A549 (cell line): ENCODE data around the gene PLCB4. TPM values are rescaled to one million over a fixed set of nuclear protein-coding genes. Genes with fewer than 3 reads are reported as not detected.
A peak's percentile ranks its signal among the peaks of the same experiment; 100 is the strongest.

Experiments used
- ATAC-seq, 2 experiments: fragments of 200-7000 bp in 1 of 2; fragments of >200 bp in 1 of 2; cut with Nextera tagmentation in 1 of 2; cut with Tn5 transposase in 1 of 2; 3 replicates each; pipeline versions ENCODE4 v1.8.0 to v1.9.1; 2018 to 2020; ENCODE audit warnings: mild to moderate bottlenecking in 1 of 2, moderate library complexity in 1 of 2
- CTCF ChIA-PET: fragments of 300-600 bp; sonication (Branson Sonifier 250); formaldehyde crosslinking; extraction: SDS; loops from one replicate; lab custom pipeline; 2021; ENCODE audit warnings: antibody characterized with exemption, inconsistent platforms; lab: Yijun Ruan, JAX
- POLR2A ChIA-PET: fragments of 350-600 bp; formaldehyde crosslinking; extraction: SDS; loops from one replicate; lab custom pipeline; 2021; ENCODE audit warnings: antibody characterized with exemption, inconsistent platforms; lab: Yijun Ruan, JAX
- DNase-seq, 2 experiments: peaks; one replicate each; pipeline versions ENCODE4 v3.0.0 to v3.0.0-alpha.2; 2011 to 2016; ENCODE audit warnings: low read depth in 1 of 2, low spot score in 1 of 2
- FAIRE-seq: peaks from 2 replicates; lab custom pipeline; 2011; peaks lifted over from hg19 to GRCh38; lab: Jason Lieb, UNC
- H3K27ac ChIP-seq, 2 experiments: fragments of >200 bp; sonication (Bioruptor Twin); formaldehyde crosslinking; 3 replicates each; pipeline ENCODE4 v1.5.1; 2016 to 2017
- H3K4me1 ChIP-seq: fragments of >200 bp; sonication (Bioruptor Twin); formaldehyde crosslinking; 3 replicates; pipeline ENCODE4 v1.6.1; 2016
- H3K4me2 ChIP-seq: fragments of >200 bp; sonication (Bioruptor Twin); formaldehyde crosslinking; 3 replicates; pipeline ENCODE4 v1.6.1; 2016
- H3K4me3 ChIP-seq: fragments of >200 bp; sonication (Bioruptor Twin); formaldehyde crosslinking; 3 replicates; pipeline ENCODE4 v1.5.1; 2016
- H3K9me3 ChIP-seq: fragments of >200 bp; sonication (Bioruptor Twin); formaldehyde crosslinking; 3 replicates; pipeline ENCODE4 v1.6.1; 2016
- BHLHE40 ChIP-seq: IDR thresholded peaks from 2 replicates; pipeline ENCODE4 v1.6.1; 2012; ENCODE audit warnings: low read depth, low read length, inconsistent platforms
- EHMT2 ChIP-seq: fragments of 200-600 bp; sonication (generic); IDR thresholded peaks from 2 replicates; pipeline ENCODE4 v1.6.1; 2016; ENCODE audit warnings: antibody characterized with exemption, low read depth, mild to moderate bottlenecking, moderate library complexity
- ESRRA ChIP-seq: fragments of 150-350 bp; IDR thresholded peaks from 2 replicates; pipeline ENCODE4 v1.6.1; 2014; ENCODE audit warnings: mild to moderate bottlenecking, low read length, borderline replicate concordance
- FOXS1 ChIP-seq: fragments of 250-450 bp; sonication (Bioruptor Pico); IDR thresholded peaks from 2 replicates; pipeline ENCODE4 v1.5.0; 2020; ENCODE audit warnings: mild to moderate bottlenecking, moderate library complexity
- HDAC2 ChIP-seq: fragments of 200-600 bp; sonication (generic); IDR thresholded peaks from 2 replicates; pipeline ENCODE4 v1.6.1; 2016
- JUN ChIP-seq, 2 experiments: fragments of >200 bp; sonication (Bioruptor Twin); formaldehyde crosslinking; IDR thresholded peaks; 2 replicates in 1 of 2; 3 replicates in 1 of 2; pipeline ENCODE4 v1.6.1; 2016 to 2017
- POLR2AphosphoS2 ChIP-seq: conservative IDR thresholded peaks from 2 replicates; pipeline ENCODE4 v1.6.1; 2012; ENCODE audit warnings: low read length, improper control_type of control experiment, inconsistent platforms
- RAD21 ChIP-seq, 2 experiments: fragments of >200 bp in 1 of 2; sonication (Bioruptor Twin) in 1 of 2; formaldehyde crosslinking in 1 of 2; IDR thresholded peaks in 1 of 2; conservative IDR thresholded peaks in 1 of 2; 2 replicates in 1 of 2; 3 replicates in 1 of 2; pipeline ENCODE4 v1.6.1; 2012 to 2018; ENCODE audit warnings: inconsistent platforms in 1 of 2
- RARB ChIP-seq: fragments of 250-450 bp; sonication (Bioruptor Pico); IDR thresholded peaks from 2 replicates; pipeline ENCODE4 v1.8.0; 2021; ENCODE audit warnings: mild to moderate bottlenecking, moderate library complexity
- RNF2 ChIP-seq: fragments of 200-600 bp; sonication (generic); IDR thresholded peaks from 2 replicates; pipeline ENCODE4 v1.6.1; 2016; ENCODE audit warnings: low read depth, mild to moderate bottlenecking, antibody characterized with exemption, moderate library complexity, borderline replicate concordance
- ZSCAN20 ChIP-seq: fragments of 250-450 bp; sonication (Bioruptor Pico); IDR thresholded peaks from 2 replicates; pipeline ENCODE4 v1.8.0; 2022; ENCODE audit warnings: mild to moderate bottlenecking, moderate library complexity
- WGBS: methylation state at CpG from one replicate; pipeline ENCODE4 v1.1.6; 2017; ENCODE audit errors: missing lambda C conversion rate; 5-methylcytosine and 5-hydroxymethylcytosine counted together
- polyA plus RNA-seq, 4 experiments: library from polyadenylated mRNA; depleted of rRNA in 3 of 4; stranded (reverse); fragments of >200 nt; fragmentation: RNase III in 1 of 4; extraction: RNeasy Plus Mini Kit Qiagen cat#74134 plus additional on column Dnase treatment in 1 of 4; gene quantifications; 2 replicates in 3 of 4; 3 replicates in 1 of 4; pipeline ENCODE4 v1.2.3, GENCODE V29; 2011 to 2017
- TF ChIP-seq, protein P1 (sequence below): fragments of 200-600 bp; sonication (generic); IDR thresholded peaks from 2 replicates; pipeline ENCODE4 v1.6.1; 2016; ENCODE audit warnings: antibody characterized with exemption, mild to moderate bottlenecking, moderate library complexity
- TF ChIP-seq, protein P2 (sequence below): IDR thresholded peaks from 2 replicates; pipeline ENCODE4 v1.6.1; 2012
- TF ChIP-seq, protein P3 (sequence below): fragments of 250-450 bp; sonication (Bioruptor Pico); IDR thresholded peaks from 2 replicates; pipeline ENCODE4 v1.5.0; 2020; ENCODE audit warnings: low read depth, mild to moderate bottlenecking, moderate library complexity
- TF ChIP-seq, protein P4 (sequence below): IDR thresholded peaks from 2 replicates; pipeline ENCODE4 v1.6.1; 2012; ENCODE audit warnings: low read depth, borderline replicate concordance
- TF ChIP-seq, protein P5 (sequence below): fragments of 150-350 bp; IDR thresholded peaks from 2 replicates; pipeline ENCODE4 v1.6.1; 2014; ENCODE audit warnings: low read depth, mild to moderate bottlenecking, low read length
- TF ChIP-seq, protein P6 (sequence below): IDR thresholded peaks from 2 replicates; pipeline ENCODE4 v1.6.1; 2012
- TF ChIP-seq, protein P7 (sequence below): fragments of >200 bp; sonication (Bioruptor Twin); formaldehyde crosslinking; IDR thresholded peaks from 3 replicates; pipeline ENCODE4 v1.6.1; 2016

The PLCB4 gene
- polyA plus RNA-seq, 2 of the 4 experiments (the other 2 are of a cell fraction): 17.1 to 32.1 TPM

DNA sequence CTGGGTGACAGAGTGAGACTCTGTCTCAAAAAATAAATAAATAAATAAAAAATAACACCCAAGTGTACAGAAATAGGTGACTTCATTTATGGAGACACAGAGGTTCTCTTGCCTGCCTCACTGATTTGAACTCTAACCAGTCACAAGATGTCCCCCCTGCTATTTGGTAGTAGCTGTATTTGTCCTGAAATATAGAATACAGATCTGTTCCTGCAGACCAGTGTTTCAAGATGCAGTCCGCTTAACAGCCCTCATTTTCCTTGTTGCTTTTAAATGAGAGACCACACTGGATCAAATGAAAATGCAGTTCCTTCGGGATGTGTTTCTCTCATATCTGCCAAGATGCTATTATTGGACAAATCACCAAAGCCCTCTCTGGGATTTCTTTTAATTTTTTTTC lies 7.6 kb downstream of the PLCB4 start:
- 94% methylated on average over 2 of the region's 2 CpGs for WGBS
- peak; percentile 63 for FAIRE-seq
- no peak for ATAC-seq
- H3K27ac ChIP-seq: no peak overlapping the region
- H3K4me3 ChIP-seq: no peak overlapping the region
- no peak for DNase-seq
- peaks cover 46% of the 10 kb centered on the region for H3K4me1 ChIP-seq
- no peak overlapping the region for H3K4me2 ChIP-seq
- ChIA-PET CTCF (interaction anchor here (0.6 to 8.7 kb wide), 4 partner anchors 10 to 292 kb away, joined by 3 to 42 read pairs (median 4); no protein-coding TSS in a partner anchor), POLR2A (no interaction called here)
- TF ChIP-seq, protein P1, sequence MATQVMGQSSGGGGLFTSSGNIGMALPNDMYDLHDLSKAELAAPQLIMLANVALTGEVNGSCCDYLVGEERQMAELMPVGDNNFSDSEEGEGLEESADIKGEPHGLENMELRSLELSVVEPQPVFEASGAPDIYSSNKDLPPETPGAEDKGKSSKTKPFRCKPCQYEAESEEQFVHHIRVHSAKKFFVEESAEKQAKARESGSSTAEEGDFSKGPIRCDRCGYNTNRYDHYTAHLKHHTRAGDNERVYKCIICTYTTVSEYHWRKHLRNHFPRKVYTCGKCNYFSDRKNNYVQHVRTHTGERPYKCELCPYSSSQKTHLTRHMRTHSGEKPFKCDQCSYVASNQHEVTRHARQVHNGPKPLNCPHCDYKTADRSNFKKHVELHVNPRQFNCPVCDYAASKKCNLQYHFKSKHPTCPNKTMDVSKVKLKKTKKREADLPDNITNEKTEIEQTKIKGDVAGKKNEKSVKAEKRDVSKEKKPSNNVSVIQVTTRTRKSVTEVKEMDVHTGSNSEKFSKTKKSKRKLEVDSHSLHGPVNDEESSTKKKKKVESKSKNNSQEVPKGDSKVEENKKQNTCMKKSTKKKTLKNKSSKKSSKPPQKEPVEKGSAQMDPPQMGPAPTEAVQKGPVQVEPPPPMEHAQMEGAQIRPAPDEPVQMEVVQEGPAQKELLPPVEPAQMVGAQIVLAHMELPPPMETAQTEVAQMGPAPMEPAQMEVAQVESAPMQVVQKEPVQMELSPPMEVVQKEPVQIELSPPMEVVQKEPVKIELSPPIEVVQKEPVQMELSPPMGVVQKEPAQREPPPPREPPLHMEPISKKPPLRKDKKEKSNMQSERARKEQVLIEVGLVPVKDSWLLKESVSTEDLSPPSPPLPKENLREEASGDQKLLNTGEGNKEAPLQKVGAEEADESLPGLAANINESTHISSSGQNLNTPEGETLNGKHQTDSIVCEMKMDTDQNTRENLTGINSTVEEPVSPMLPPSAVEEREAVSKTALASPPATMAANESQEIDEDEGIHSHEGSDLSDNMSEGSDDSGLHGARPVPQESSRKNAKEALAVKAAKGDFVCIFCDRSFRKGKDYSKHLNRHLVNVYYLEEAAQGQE: no peak
- 0 out of 5 replicates have a peak, but pooled peaks of 1 of the 2 experiments have one; percentile 1 for TF ChIP-seq RAD21 (conservative IDR thresholded peaks at IDR 0.05 in 1 of 2, IDR thresholded peaks at IDR 0.05 in 1 of 2)
- H3K9me3 ChIP-seq: no peaks in the 10 kb centered on the region

DNA sequence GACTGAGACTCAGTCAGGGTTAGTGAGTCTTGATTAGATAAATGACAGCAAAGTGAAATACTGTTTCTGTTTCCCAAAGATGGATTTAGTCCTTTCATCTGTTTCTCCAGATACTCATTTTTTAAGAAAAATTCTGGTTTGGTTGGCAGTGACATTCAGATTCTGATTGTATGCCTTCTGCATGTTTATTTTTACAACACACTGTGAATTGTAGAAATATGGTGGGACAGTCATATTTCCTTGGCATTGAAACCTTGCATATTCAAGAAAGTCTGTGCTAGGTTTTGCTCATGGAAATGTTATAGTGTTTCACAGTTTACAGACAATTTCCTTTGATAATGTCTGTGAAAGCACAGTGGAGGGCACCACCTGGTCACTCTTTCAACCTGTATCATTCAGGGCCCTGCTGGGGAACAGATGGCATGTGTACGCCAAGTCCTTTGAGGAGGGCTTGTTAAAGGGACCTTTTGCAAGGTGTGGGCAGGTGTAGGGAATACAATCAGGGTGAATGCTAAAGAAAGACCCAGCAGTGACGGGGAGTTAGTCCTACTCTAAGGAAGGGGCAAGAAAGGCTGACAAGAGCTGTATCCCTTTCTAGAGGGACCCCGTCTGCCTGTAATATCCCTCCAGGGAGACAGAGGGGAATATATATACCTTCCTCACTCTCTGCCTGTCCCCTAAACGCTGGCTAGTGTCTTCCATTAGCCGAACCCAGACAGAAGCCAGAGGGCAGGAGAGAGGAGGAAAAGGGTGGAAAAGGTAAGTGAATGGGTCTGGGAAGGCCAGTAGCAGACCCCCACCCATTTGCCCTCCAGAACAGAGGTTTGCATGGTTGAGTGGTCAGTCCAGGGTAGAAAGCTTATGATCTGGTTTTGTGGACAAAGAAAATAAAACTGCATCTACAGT lies 10.2 kb downstream of the PLCB4 start:
- WGBS: 81% methylated on average over 5 of the region's 5 CpGs
- H3K4me1 ChIP-seq: peaks cover 25% of the 10 kb centered on the region; the same call in 2 of the 3 replicates
- H3K4me3 ChIP-seq: no peak overlapping the region
- H3K27ac ChIP-seq: no peak overlapping the region
- ATAC-seq (no peak), DNase-seq (no peak), FAIRE-seq (no peak)
- no peaks in the 10 kb centered on the region for H3K9me3 ChIP-seq
- no peak overlapping the region for H3K4me2 ChIP-seq
- POLR2A ChIA-PET: no interaction called here
- TF ChIP-seq RAD21 (conservative IDR thresholded peaks at IDR 0.05 in 1 of 2, IDR thresholded peaks at IDR 0.05 in 1 of 2): no peak
- TF ChIP-seq, protein P2, sequence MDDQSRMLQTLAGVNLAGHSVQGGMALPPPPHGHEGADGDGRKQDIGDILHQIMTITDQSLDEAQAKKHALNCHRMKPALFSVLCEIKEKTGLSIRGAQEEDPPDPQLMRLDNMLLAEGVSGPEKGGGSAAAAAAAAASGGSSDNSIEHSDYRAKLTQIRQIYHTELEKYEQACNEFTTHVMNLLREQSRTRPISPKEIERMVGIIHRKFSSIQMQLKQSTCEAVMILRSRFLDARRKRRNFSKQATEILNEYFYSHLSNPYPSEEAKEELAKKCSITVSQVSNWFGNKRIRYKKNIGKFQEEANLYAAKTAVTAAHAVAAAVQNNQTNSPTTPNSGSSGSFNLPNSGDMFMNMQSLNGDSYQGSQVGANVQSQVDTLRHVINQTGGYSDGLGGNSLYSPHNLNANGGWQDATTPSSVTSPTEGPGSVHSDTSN: no peak
- no peak for TF ChIP-seq BHLHE40
- TF ChIP-seq POLR2AphosphoS2: no peak
- no peak for TF ChIP-seq EHMT2
- TF ChIP-seq, protein P3, sequence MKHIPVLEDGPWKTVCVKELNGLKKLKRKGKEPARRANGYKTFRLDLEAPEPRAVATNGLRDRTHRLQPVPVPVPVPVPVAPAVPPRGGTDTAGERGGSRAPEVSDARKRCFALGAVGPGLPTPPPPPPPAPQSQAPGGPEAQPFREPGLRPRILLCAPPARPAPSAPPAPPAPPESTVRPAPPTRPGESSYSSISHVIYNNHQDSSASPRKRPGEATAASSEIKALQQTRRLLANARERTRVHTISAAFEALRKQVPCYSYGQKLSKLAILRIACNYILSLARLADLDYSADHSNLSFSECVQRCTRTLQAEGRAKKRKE: no peak
- TF ChIP-seq, protein P4, sequence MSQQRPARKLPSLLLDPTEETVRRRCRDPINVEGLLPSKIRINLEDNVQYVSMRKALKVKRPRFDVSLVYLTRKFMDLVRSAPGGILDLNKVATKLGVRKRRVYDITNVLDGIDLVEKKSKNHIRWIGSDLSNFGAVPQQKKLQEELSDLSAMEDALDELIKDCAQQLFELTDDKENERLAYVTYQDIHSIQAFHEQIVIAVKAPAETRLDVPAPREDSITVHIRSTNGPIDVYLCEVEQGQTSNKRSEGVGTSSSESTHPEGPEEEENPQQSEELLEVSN: no peak
- TF ChIP-seq ESRRA: no peak
- no peak for TF ChIP-seq FOXS1
- TF ChIP-seq, protein P5, sequence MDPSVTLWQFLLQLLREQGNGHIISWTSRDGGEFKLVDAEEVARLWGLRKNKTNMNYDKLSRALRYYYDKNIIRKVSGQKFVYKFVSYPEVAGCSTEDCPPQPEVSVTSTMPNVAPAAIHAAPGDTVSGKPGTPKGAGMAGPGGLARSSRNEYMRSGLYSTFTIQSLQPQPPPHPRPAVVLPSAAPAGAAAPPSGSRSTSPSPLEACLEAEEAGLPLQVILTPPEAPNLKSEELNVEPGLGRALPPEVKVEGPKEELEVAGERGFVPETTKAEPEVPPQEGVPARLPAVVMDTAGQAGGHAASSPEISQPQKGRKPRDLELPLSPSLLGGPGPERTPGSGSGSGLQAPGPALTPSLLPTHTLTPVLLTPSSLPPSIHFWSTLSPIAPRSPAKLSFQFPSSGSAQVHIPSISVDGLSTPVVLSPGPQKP: no peak
- TF ChIP-seq ZSCAN20 (CRISPR knock-in tag): no peak
- TF ChIP-seq, protein P6, sequence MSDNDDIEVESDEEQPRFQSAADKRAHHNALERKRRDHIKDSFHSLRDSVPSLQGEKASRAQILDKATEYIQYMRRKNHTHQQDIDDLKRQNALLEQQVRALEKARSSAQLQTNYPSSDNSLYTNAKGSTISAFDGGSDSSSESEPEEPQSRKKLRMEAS: no peak
- no peak for TF ChIP-seq RNF2
- TF ChIP-seq, protein P7, sequence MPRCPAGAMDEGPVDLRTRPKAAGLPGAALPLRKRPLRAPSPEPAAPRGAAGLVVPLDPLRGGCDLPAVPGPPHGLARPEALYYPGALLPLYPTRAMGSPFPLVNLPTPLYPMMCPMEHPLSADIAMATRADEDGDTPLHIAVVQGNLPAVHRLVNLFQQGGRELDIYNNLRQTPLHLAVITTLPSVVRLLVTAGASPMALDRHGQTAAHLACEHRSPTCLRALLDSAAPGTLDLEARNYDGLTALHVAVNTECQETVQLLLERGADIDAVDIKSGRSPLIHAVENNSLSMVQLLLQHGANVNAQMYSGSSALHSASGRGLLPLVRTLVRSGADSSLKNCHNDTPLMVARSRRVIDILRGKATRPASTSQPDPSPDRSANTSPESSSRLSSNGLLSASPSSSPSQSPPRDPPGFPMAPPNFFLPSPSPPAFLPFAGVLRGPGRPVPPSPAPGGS: no peak
- TF ChIP-seq HDAC2: no peak
- no peak for TF ChIP-seq RARB
- TF ChIP-seq JUN (IDR thresholded peaks at IDR 0.05): no peak
- CTCF ChIA-PET: no interaction called here
